Stimulated activated CD4-positive, alpha-beta T cell treated with anti-CD3 and anti-CD28 coated beads, Interleukin-4, amount 100 ng/mL, for 1 hour (primary cell): ENCODE results near the gene EEF1E1.

ENCODE experiments used
- DNase-seq: peaks from one replicate; pipeline ENCODE4 v3.0.0-alpha.2; 2020

The EEF1E1 gene

GRCh38 chr6:8087870-8088754 lies 14.2 kb downstream of the EEF1E1 start:
- no peak for DNase-seq

DNA sequence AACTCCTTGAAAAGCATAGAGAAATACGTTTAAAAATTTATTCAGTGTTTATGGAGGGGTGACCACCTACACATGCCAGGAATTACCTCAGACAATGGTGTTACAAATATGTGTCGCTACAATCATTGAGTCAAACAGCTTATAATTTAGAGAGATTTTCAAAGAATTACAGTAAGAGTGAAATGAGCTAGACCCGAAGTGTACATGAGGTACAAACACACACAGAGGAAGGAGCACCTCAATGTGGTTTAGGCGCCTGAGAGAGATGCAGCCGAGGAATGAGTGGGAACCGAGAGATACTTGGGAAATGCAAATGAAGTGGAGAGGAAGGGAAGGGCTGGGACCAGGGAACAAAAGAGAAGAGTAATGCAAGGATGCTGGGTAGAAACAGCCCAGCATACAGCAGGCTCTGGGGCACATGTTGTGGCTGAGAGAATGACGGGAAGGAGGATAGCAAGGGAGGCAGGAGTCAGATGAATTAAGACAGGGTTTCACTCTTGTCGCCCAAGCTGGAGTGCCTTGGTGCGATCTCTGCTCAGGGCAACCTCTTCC lies 15.5 kb downstream of the EEF1E1 start:
- DNase-seq = no peak

- DNase-seq = no peak
These were observed 17.3 kb downstream of the EEF1E1 start for GRCh38 chr6:8085053-8085511.

GRCh38 chr6:8084586-8084985 lies 17.8 kb downstream of the EEF1E1 start:
- DNase-seq = no peak

GRCh38 chr6:8082954-8083858 lies 19.1 kb downstream of the EEF1E1 start:
- no peak for DNase-seq

DNA sequence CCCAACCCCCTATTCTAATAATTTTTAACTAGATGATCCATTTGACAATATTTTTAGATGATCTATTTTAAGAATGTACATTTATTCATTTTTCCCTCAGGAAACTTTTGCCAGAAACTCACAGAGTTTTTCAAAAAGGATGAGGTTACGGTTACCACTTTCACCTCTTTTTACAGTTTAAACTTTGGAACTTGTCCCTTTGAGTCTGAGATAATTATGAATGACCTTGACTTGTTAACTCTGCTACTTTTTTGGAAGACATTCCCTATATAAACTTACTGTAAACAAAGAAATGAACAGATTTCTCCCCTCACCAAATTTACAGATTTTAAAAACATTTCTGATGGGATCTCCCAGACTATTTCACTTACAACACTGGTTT lies 19.8 kb downstream of the EEF1E1 start:
- no peak for DNase-seq

DNA sequence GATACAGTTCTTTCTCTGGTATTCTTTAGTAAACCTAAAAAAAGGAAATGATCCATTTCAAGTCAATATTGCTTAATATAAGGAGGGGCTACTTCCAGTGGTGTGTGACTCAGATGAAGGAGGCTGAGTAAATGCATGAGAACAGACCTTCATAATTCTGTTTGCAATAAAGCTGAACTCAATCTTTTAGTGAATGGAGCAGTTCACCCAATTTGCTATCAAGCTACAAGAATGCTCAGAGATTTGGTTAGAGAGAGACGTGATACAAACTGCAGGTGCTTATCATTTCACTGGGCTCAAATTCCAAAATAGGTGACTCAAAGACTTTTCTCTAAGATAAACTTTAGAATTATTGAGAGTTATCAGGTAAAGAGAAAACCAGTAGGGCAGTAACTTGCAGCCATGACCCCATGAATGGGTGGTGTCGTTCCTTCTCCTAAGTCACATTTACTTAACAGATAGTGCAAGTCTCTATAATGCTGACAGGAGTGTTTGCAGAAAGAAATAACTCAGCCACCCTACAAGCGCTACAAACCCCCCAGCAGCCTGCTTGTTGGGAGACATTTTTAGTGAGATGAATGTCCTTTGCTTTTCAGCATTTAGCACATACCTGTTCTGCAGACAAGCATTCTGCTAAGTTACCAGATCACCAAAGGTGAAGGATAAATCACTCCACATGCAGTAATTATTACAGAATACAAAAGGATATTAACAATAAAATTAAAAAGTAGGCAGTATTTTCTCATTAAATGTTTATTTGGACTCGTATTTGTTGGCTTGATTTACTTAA lies 21.8 kb downstream of the EEF1E1 start:
- DNase-seq = no peak

GRCh38 chr6:8079126-8079525 lies 23.2 kb downstream of the EEF1E1 start:
- no peak for DNase-seq

- DNase-seq = no peak
These were observed 24.4 kb downstream of the EEF1E1 start for GRCh38 chr6:8077991-8078390.

DNA sequence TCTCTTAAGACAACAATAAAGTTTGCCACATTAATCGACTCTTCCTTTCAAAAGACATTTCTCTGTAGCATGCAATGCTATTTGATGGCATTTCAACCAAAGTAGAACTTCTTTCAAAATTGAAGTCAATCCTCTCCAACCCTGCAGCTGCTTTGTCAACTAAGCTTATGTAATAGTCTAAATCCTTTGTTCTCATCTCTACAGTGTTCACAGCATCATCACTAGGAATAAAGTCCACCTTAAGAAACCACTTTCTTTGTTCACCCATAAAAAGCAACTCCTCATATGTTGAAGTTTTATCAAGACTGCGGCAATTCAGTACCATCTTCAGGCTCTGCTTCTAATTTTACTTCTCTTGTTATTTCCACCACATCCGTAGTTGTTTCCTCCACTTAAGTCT lies 26.6 kb downstream of the EEF1E1 start:
- DNase-seq = no peak

GRCh38 chr6:8075185-8075584 lies 27.2 kb downstream of the EEF1E1 start:
- DNase-seq = no peak

- DNase-seq = no peak
These were observed 28.1 kb downstream of the EEF1E1 start for GRCh38 chr6:8074213-8074612.

GRCh38 chr6:8073758-8074157 lies 28.6 kb downstream of the EEF1E1 start:
- no peak for DNase-seq

DNA sequence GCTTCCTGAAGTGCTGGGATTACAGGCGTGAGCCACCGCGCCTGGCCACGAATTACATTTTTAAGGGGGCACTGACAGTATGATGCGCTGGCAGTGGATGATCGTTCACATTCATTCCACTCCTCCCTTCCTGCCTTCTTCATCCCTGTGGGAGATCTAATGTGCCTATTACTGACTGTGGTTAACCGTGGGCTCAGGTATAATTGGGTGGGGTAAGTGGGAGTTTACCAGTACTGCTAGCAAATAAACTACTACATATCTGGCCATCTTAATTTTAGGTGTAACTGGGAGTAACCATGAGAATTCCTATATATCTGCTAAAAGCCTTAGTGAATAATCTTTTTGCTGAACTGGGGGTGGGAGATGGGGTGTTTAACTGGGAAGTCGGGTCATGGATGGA lies 31.6 kb downstream of the EEF1E1 start:
- no peak for DNase-seq

GRCh38 chr6:8069631-8070284 lies 32.6 kb downstream of the EEF1E1 start:
- no peak for DNase-seq

DNA sequence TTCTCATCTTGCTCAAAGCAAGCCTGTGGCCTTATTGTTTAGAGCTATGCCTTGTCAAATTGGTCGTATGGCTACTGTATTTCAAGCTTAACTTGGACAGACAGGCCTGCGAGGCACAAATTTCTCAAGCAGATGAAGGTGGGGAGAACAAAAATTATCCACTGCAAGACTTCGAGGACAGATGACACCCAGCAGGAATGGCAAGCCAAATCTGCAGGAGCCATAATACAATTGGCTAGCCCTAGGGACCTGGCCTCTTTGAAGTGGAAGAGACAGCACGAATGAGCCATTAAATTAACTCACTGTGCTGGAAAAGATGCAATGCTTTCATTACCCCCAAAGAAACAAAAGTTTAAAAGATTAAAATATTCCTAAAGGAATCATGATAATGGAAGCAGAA lies 33.2 kb downstream of the EEF1E1 start:
- no peak for DNase-seq

DNA sequence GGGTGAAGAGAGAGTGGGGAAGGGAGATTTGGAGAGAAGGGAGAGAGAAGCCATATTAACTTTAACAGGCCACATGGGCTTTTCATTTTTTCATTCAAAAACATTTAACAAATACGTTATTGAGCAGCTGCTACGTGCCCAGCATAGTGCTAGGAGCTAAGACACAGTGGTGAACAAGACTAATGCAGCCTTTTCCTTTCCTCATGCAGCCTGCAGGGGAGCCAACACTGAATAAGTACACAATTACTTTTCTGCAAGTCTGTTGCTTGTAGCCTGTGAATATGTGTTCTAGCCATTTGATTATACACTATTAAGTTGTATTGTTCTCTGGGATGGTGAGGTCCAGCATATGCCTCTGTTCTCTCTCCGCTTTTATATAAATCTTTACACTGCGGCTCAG lies 36.2 kb downstream of the EEF1E1 start:
- no peak for DNase-seq

- DNase-seq = peak; percentile 20
These were observed 36.8 kb downstream of the EEF1E1 start for GRCh38 chr6:8065519-8065911.

- DNase-seq = no peak
These were observed 37.5 kb downstream of the EEF1E1 start for GRCh38 chr6:8064638-8065518.

DNA sequence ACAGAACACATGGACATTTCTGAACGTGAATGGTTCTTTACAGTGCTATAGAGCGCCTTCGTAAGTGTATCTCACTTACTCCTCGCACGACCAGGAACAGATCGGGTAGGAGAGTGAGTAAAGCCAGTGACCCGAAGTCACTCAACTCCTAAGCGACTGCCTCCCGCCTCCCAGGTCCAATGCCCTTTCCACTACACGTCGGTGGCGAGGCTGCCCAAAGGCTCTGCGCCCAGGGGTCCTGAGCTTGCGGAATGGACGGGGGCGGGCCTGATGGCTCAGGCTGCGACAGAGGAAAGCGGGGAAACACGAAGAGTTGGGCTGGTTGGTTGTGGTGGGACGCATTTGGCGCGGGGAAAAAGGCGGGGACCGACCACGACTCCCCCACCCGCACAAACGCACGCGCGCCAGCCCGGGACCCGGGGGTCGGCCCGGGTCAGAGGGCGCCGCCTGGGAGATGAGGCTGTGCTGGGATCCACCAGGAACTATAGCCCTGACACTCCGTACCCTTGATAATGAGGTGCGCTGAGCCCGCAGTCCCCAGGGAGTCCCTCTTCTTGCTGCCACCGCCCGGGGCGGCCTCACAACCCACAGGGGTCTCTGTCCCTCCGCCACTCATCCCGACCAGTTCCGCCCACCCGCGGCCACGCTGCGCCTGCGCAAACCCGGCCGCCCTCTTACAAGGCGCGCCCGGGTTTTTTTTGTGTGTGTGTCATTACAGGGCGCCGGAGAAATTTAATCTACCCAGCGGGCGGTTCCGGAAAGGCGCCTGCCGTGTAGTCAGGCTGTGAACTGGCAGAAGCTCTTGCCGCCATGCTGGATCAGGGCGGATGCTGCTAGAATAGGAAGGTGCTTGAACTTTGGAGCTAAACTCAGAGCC lies 38.3 kb downstream of the EEF1E1 start, which contains the start of gene BLOC1S5:
Gene BLOC1S5 (minus strand): TSS at position 629 of the 877 bp plus-strand sequence. CDS start 13 bp downstream, at position 616.
- peak; percentile 99 for DNase-seq
